ENCODE measurements around the gene MAD1L1.

The MAD1L1 gene

GRCh38 chr7:1913466-1914282 is 319.1 kb downstream of the MAD1L1 start:
- H3K4me1 ChIP-seq (ENCODE audit: control insufficient read depth in 1 of 2, insufficient read depth in 1 of 2, low read depth in 1 of 2, low read length in 1 of 2), result no peaks in the 10 kb centered on the region
- H3K9me3 ChIP-seq, result no peaks in the 10 kb centered on the region
- no peak overlapping the region for H3K4me3 ChIP-seq (ENCODE audit: low read depth in 1 of 2, low read length in 1 of 2)
- H3K27me3 ChIP-seq, result no peaks in the 10 kb centered on the region
- TF ChIP-seq CTCF (IDR thresholded peaks at IDR 0.05), result no peak
- H3K27ac ChIP-seq, result no peak overlapping the region
- no peaks in the 10 kb centered on the region for H3K36me3 ChIP-seq

- H3K27me3 ChIP-seq, result no peaks in the 10 kb centered on the region
- no peak overlapping the region for H3K27ac ChIP-seq
- no peak for TF ChIP-seq CTCF (IDR thresholded peaks at IDR 0.05)
- H3K4me3 ChIP-seq (ENCODE audit: low read depth in 1 of 2, low read length in 1 of 2), result no peak overlapping the region
- no peaks in the 10 kb centered on the region for H3K36me3 ChIP-seq
- H3K9me3 ChIP-seq, result no peaks in the 10 kb centered on the region
- H3K4me1 ChIP-seq (ENCODE audit: control insufficient read depth in 1 of 2, insufficient read depth in 1 of 2, low read depth in 1 of 2, low read length in 1 of 2), result no peaks in the 10 kb centered on the region
Measured at GRCh38 chr7:1912593-1913465, 319.9 kb downstream of the MAD1L1 start.

GRCh38 chr7:1911571-1911970 is 321.2 kb downstream of the MAD1L1 start:
- H3K36me3 ChIP-seq, result no peaks in the 10 kb centered on the region
- no peak for TF ChIP-seq CTCF (IDR thresholded peaks at IDR 0.05)

GRCh38 chr7:1910827-1911226 is 321.9 kb downstream of the MAD1L1 start:
- Histone ChIP-seq H3K4me3 (ENCODE audit: low read depth in 1 of 2, low read length in 1 of 2) (no peak overlapping the region), H3K9me3 (no peaks in the 10 kb centered on the region), H3K4me1 (ENCODE audit: control insufficient read depth in 1 of 2, insufficient read depth in 1 of 2, low read depth in 1 of 2, low read length in 1 of 2) (no peaks in the 10 kb centered on the region), H3K36me3 (no peaks in the 10 kb centered on the region), H3K27me3 (no peaks in the 10 kb centered on the region), H3K27ac (no peak overlapping the region)
- TF ChIP-seq CTCF (IDR thresholded peaks at IDR 0.05), result no peak

More at GRCh38 chr7:1911571-1911970, 321.2 kb downstream of the MAD1L1 start:
- H3K27me3 ChIP-seq, result no peaks in the 10 kb centered on the region
- H3K4me1 ChIP-seq (ENCODE audit: control insufficient read depth in 1 of 2, insufficient read depth in 1 of 2, low read depth in 1 of 2, low read length in 1 of 2), result no peaks in the 10 kb centered on the region
- H3K4me3 ChIP-seq (ENCODE audit: low read depth in 1 of 2, low read length in 1 of 2), result no peak overlapping the region
- no peaks in the 10 kb centered on the region for H3K9me3 ChIP-seq
- no peak overlapping the region for H3K27ac ChIP-seq

GRCh38 chr7:1910081-1910685 is 322.6 kb downstream of the MAD1L1 start:
- Histone ChIP-seq H3K4me1 (ENCODE audit: control insufficient read depth in 1 of 2, insufficient read depth in 1 of 2, low read depth in 1 of 2, low read length in 1 of 2) (no peaks in the 10 kb centered on the region), H3K36me3 (no peaks in the 10 kb centered on the region), H3K4me3 (ENCODE audit: low read depth in 1 of 2, low read length in 1 of 2) (no peak overlapping the region), H3K27ac (no peak overlapping the region), H3K9me3 (no peaks in the 10 kb centered on the region), H3K27me3 (no peaks in the 10 kb centered on the region)
- no peak for TF ChIP-seq CTCF (IDR thresholded peaks at IDR 0.05)
